CD4-positive, alpha-beta T cell treated with Interleukin-4 for 4 hours (primary cell): ENCODE measurements around the gene PIK3CG.

ENCODE experiments used
- DNase-seq: peaks from one replicate; pipeline ENCODE4 v3.0.0-alpha.2; 2020

PIK3CG gene

GRCh38 chr7:106858618-106859532 is 6.2 kb upstream of the PIK3CG start:
- no peak for DNase-seq

GRCh38 chr7:106862317-106863089 is 2.6 kb upstream of the PIK3CG start:
- DNase-seq, result no peak

- DNase-seq, result no peak
Measured at GRCh38 chr7:106863274-106863997, 1.6 kb upstream of the PIK3CG start.

GRCh38 chr7:106864298-106865081 is 592 bp upstream of the PIK3CG start:
- peak; percentile 32 for DNase-seq

- DNase-seq, result peak; percentile 47
Measured at GRCh38 chr7:106866298-106867281, 1.5 kb downstream of the PIK3CG start.

GRCh38 chr7:106867641-106868351 is 2.7 kb downstream of the PIK3CG start:
- no peak for DNase-seq

- DNase-seq, result no peak
Measured at GRCh38 chr7:106868364-106868763, 3.3 kb downstream of the PIK3CG start.

- no peak for DNase-seq
Measured at GRCh38 chr7:106869954-106870353, 4.9 kb downstream of the PIK3CG start.

- DNase-seq, result no peak
Measured at GRCh38 chr7:106870528-106870927, 5.4 kb downstream of the PIK3CG start.

- DNase-seq, result peak; percentile 53
Measured at GRCh38 chr7:106870983-106871410, 5.9 kb downstream of the PIK3CG start.

GRCh38 chr7:106871793-106872571 is 6.9 kb downstream of the PIK3CG start:
- DNase-seq, result no peak

GRCh38 chr7:106872763-106873162 is 7.7 kb downstream of the PIK3CG start:
- DNase-seq, result no peak

GRCh38 chr7:106874076-106874475 is 9.0 kb downstream of the PIK3CG start:
- no peak for DNase-seq

- DNase-seq, result no peak
Measured at GRCh38 chr7:106875508-106875907, 10.4 kb downstream of the PIK3CG start.

- DNase-seq, result no peak
Measured at GRCh38 chr7:106878748-106879439, 13.8 kb downstream of the PIK3CG start.

GRCh38 chr7:106881984-106882383 is 16.9 kb downstream of the PIK3CG start:
- no peak for DNase-seq

GRCh38 chr7:106883456-106884026 is 18.5 kb downstream of the PIK3CG start:
- DNase-seq, result no peak

- DNase-seq, result no peak
Measured at GRCh38 chr7:106885652-106886051, 20.6 kb downstream of the PIK3CG start.

- no peak for DNase-seq
Measured at GRCh38 chr7:106887421-106887820, 22.3 kb downstream of the PIK3CG start.
